Neural progenitor cell (in vitro differentiated cells): ENCODE measurements around the gene ERVFRD-1. TPM values are rescaled to one million over a fixed set of nuclear protein-coding genes. Genes with fewer than 3 reads are reported as not detected.

Experiments
- DNase-seq: peaks from one replicate; pipeline ENCODE4 v3.0.0-alpha.2; 2016; ENCODE audit warnings: low spot score
- H2AFZ ChIP-seq: fragments of 200-600 bp; sonication (generic); replicated peaks from 2 replicates; pipeline ENCODE4 v1.6.1; 2016; ENCODE audit warnings: antibody characterized with exemption
- H3F3A ChIP-seq: fragments of 200-600 bp; sonication (generic); 2 replicates; pipeline ENCODE4 v1.6.1; 2016; ENCODE audit warnings: antibody characterized with exemption, low read depth
- H3K27ac ChIP-seq: fragments of 200-600 bp; sonication (generic); 2 replicates; pipeline ENCODE4 v1.5.1; 2016; ENCODE audit warnings: mild to moderate bottlenecking
- H3K27me3 ChIP-seq: fragments of 200-600 bp; sonication (generic); 2 replicates; pipeline ENCODE4 v1.6.1; 2016; ENCODE audit warnings: mild to moderate bottlenecking, moderate library complexity
- H3K36me3 ChIP-seq: fragments of 200-600 bp; sonication (generic); 2 replicates; pipeline ENCODE4 v1.5.1; 2016
- H3K4me1 ChIP-seq: fragments of 200-600 bp; sonication (generic); 2 replicates; pipeline ENCODE4 v1.6.1; 2016; ENCODE audit warnings: mixed run types
- H3K4me2 ChIP-seq: fragments of 200-600 bp; sonication (generic); 2 replicates; pipeline ENCODE4 v1.6.1; 2016
- H3K4me3 ChIP-seq: fragments of 200-600 bp; sonication (generic); 2 replicates; pipeline ENCODE4 v1.5.1; 2016
- H3K79me2 ChIP-seq: fragments of 200-600 bp; sonication (generic); 2 replicates; pipeline ENCODE4 v1.6.1; 2016; ENCODE audit warnings: low read depth
- H3K9ac ChIP-seq: fragments of 200-600 bp; sonication (generic); 2 replicates; pipeline ENCODE4 v1.6.1; 2016
- H3K9me3 ChIP-seq: fragments of 200-600 bp; sonication (generic); 2 replicates; pipeline ENCODE4 v1.5.1; 2016; ENCODE audit warnings: low read depth
- H4K20me1 ChIP-seq: fragments of 200-600 bp; sonication (generic); 2 replicates; pipeline ENCODE4 v1.6.1; 2016; ENCODE audit warnings: low read depth
- H3K27ac Mint-ChIP-seq: 3 replicates; pipeline ENCODE4 v1.8.0; 2021; ENCODE audit warnings: mixed read lengths
- H3K27me3 Mint-ChIP-seq: 2 replicates; pipeline ENCODE4 v1.8.0; 2022; ENCODE audit warnings: low read depth, mild to moderate bottlenecking, inconsistent platforms, moderate library complexity, mixed read lengths; ENCODE audit not compliant: insufficient read depth
- H3K36me3 Mint-ChIP-seq: 3 replicates; pipeline ENCODE4 v1.8.0; 2021; ENCODE audit warnings: mixed read lengths
- H3K4me1 Mint-ChIP-seq: 3 replicates; pipeline ENCODE4 v1.8.0; 2021; ENCODE audit warnings: mixed read lengths
- H3K4me3 Mint-ChIP-seq: 3 replicates; pipeline ENCODE4 v1.8.0; 2021; ENCODE audit warnings: mild to moderate bottlenecking, moderate library complexity, mixed read lengths
- H3K9me3 Mint-ChIP-seq: 3 replicates; pipeline ENCODE4 v1.8.0; 2020; ENCODE audit warnings: mixed read lengths
- CTCF ChIP-seq: fragments of 200-600 bp; sonication (generic); IDR thresholded peaks from 2 replicates; pipeline ENCODE4 v1.5.1; 2017; ENCODE audit warnings: antibody characterized with exemption, mild to moderate bottlenecking
- EZH2 ChIP-seq: fragments of 200-600 bp; sonication (generic); IDR thresholded peaks from 2 replicates; pipeline ENCODE4 v1.6.1; 2017; ENCODE audit warnings: antibody characterized with exemption, mild to moderate bottlenecking, moderate library complexity
- EZH2phosphoT487 ChIP-seq: fragments of 200-600 bp; sonication (generic); IDR thresholded peaks from 2 replicates; pipeline ENCODE4 v1.6.1; 2017; ENCODE audit warnings: antibody characterized with exemption
- total RNA-seq: library from RNA; depleted of rRNA; stranded (reverse); fragments of >200 nt; gene quantifications from 2 replicates; pipeline ENCODE4 v1.2.3, GENCODE V29; 2015; ENCODE audit warnings: low replicate concordance

The ERVFRD-1 gene
- total RNA-seq, 1 donor from 2014 or later, result not detected

GRCh38 chr6:11085758-11086435 lies 25.6 kb downstream of the ERVFRD-1 start:
- H3K4me3 ChIP-seq, result no peak overlapping the region
- H3K4me1 Mint-ChIP-seq, result peaks cover 3% of the 10 kb centered on the region
- no peaks in the 10 kb centered on the region for H3K27me3 ChIP-seq
- no peak overlapping the region for H2AFZ ChIP-seq
- no peak overlapping the region for H3K9ac ChIP-seq
- H4K20me1 ChIP-seq, result no peaks in the 10 kb centered on the region
- H3K9me3 ChIP-seq, result no peaks in the 10 kb centered on the region
- H3F3A ChIP-seq, result no peaks in the 10 kb centered on the region
- H3K36me3 Mint-ChIP-seq, result no peaks in the 10 kb centered on the region
- H3K4me2 ChIP-seq, result no peak overlapping the region
- no peaks in the 10 kb centered on the region for H3K4me1 ChIP-seq
- H3K79me2 ChIP-seq, result no peaks in the 10 kb centered on the region
- H3K9me3 Mint-ChIP-seq, result no peaks in the 10 kb centered on the region
- no peak overlapping the region for H3K27ac ChIP-seq
- no peaks in the 10 kb centered on the region for H3K36me3 ChIP-seq
- H3K4me3 Mint-ChIP-seq, result no peak overlapping the region
- peaks cover 8% of the 10 kb centered on the region for H3K27me3 Mint-ChIP-seq
- TF ChIP-seq CTCF (no peak), EZH2phosphoT487 (no peak), EZH2 (no peak)
- no peak for DNase-seq
- no peak overlapping the region for H3K27ac Mint-ChIP-seq

- H3K4me3 ChIP-seq, result no peak overlapping the region
- Mint-ChIP-seq H3K27me3 (peaks cover 4% of the 10 kb centered on the region), H3K27ac (no peak overlapping the region), H3K4me3 (no peak overlapping the region), H3K36me3 (no peaks in the 10 kb centered on the region), H3K9me3 (no peaks in the 10 kb centered on the region), H3K4me1 (peaks cover 3% of the 10 kb centered on the region)
- no peaks in the 10 kb centered on the region for H3K27me3 ChIP-seq
- H3K9ac ChIP-seq, result no peak overlapping the region
- no peaks in the 10 kb centered on the region for H3K36me3 ChIP-seq
- H3F3A ChIP-seq, result no peaks in the 10 kb centered on the region
- no peak overlapping the region for H3K4me2 ChIP-seq
- no peak overlapping the region for H2AFZ ChIP-seq
- H3K4me1 ChIP-seq, result no peaks in the 10 kb centered on the region
- H3K79me2 ChIP-seq, result no peaks in the 10 kb centered on the region
- no peaks in the 10 kb centered on the region for H4K20me1 ChIP-seq
- DNase-seq, result no peak
- H3K27ac ChIP-seq, result no peak overlapping the region
- no peaks in the 10 kb centered on the region for H3K9me3 ChIP-seq
- no peak for TF ChIP-seq EZH2
- TF ChIP-seq EZH2phosphoT487, result no peak
- TF ChIP-seq CTCF, result no peak
These were observed 27.6 kb downstream of the ERVFRD-1 start for GRCh38 chr6:11083956-11084355.

GRCh38 chr6:11083491-11083890 lies 28.0 kb downstream of the ERVFRD-1 start:
- Mint-ChIP-seq H3K9me3 (no peaks in the 10 kb centered on the region), H3K27ac (no peak overlapping the region), H3K36me3 (no peaks in the 10 kb centered on the region), H3K4me3 (no peak overlapping the region), H3K27me3 (peaks cover 2% of the 10 kb centered on the region), H3K4me1 (peaks cover 3% of the 10 kb centered on the region)
- Histone ChIP-seq H3K4me3 (no peak overlapping the region), H4K20me1 (no peaks in the 10 kb centered on the region), H3K36me3 (no peaks in the 10 kb centered on the region), H3K79me2 (no peaks in the 10 kb centered on the region), H3K9me3 (no peaks in the 10 kb centered on the region), H3K27ac (no peak overlapping the region), H3K4me1 (no peaks in the 10 kb centered on the region), H2AFZ (no peak overlapping the region), H3K27me3 (no peaks in the 10 kb centered on the region), H3F3A (no peaks in the 10 kb centered on the region), H3K4me2 (no peak overlapping the region), H3K9ac (no peak overlapping the region)
- no peak for TF ChIP-seq EZH2
- TF ChIP-seq EZH2phosphoT487, result no peak
- TF ChIP-seq CTCF, result no peak
- DNase-seq, result no peak
